Measurements from ENCODE around the gene ZNF883. TPM values are rescaled to one million over a fixed set of nuclear protein-coding genes. Genes with fewer than 3 reads are reported as not detected.

Gene ZNF883
- total RNA-seq, 1 donor from 2014 or later: not detected

DNA sequence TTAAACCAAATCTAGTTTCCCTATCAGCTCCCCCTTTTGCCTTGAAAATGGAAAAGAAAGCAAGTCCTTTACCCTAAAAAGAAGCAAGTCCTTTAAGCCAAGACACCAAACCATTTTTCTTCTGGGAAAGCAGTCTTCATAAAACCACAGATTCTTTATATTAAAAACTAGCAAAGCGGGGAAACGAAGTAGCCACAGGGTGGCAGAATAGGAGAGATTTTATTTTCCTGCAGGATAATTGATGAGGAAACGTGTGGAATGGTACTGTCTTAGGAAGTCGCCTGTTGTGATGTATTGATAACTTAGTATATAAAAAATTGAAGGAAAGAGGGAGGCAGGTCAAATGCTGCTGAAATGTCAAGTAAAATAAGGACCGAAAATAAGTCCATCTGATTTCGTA, 41.1 kb downstream of the ZNF883 start:
- Mint-ChIP-seq H3K9me3 (peaks cover 12% of the 10 kb centered on the region), H3K27me3 (no peaks in the 10 kb centered on the region), H3K36me3 (ENCODE audit: low read depth) (no peaks in the 10 kb centered on the region), H3K4me3 (no peak overlapping the region), H3K27ac (no peak overlapping the region), H3K4me1 (no peaks in the 10 kb centered on the region)
- intact Hi-C loops (cut with micrococcal nuclease): no loop called here
- no peak for DNase-seq

DNA sequence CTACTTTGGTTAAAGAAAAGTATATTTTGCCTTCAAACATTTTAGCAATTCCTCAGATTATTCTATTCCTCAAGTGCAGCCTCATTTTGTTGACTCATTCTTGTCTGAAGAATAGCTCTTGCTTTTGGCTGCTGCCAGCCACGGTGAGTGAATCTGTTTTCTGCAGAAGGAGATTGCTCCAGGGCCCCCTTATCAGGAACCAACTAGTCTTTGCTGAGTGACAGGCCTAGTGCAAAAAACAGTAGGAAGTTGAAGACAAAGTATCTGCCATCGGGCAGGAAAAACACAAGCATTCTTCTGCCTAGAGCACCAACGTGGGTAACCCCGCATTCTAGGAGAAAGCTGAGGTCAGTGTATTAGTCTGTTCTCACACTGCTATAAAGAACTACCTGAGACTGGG, 42.3 kb downstream of the ZNF883 start:
- no peaks in the 10 kb centered on the region for H3K27me3 Mint-ChIP-seq
- H3K4me1 Mint-ChIP-seq: no peaks in the 10 kb centered on the region
- peaks cover 12% of the 10 kb centered on the region for H3K9me3 Mint-ChIP-seq
- H3K4me3 Mint-ChIP-seq: no peak overlapping the region
- no peak for DNase-seq
- H3K27ac Mint-ChIP-seq: no peak overlapping the region
- intact Hi-C loops (cut with micrococcal nuclease): no loop called here
- H3K36me3 Mint-ChIP-seq (ENCODE audit: low read depth): no peaks in the 10 kb centered on the region

DNA sequence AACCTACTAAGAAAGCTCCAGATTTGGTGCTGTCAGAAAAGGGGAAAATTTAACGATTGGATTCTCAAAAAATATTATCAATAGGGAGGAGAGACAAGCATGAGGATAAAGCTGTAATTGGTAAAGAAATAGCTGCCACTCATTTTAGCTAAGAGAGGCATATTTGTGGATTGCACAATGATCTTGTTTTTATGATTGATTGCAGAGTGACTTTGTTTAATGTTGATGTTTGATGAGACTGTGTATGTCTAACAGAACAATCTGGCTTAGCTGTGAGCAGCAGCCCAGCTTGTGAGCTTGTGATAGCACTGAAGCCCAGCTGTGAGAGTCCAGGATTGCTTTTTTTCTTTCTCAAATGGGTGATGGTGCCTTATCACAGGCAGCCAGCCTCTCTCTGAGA, 56.4 kb downstream of the ZNF883 start:
- intact Hi-C loops (cut with micrococcal nuclease): no loop called here
- H3K27me3 Mint-ChIP-seq: peaks cover 2% of the 10 kb centered on the region
- no peak overlapping the region for H3K27ac Mint-ChIP-seq
- H3K4me3 Mint-ChIP-seq: no peak overlapping the region
- H3K9me3 Mint-ChIP-seq: peaks cover 4% of the 10 kb centered on the region
- H3K4me1 Mint-ChIP-seq: no peaks in the 10 kb centered on the region
- DNase-seq: no peak
- no peaks in the 10 kb centered on the region for H3K36me3 Mint-ChIP-seq (ENCODE audit: low read depth)

DNA sequence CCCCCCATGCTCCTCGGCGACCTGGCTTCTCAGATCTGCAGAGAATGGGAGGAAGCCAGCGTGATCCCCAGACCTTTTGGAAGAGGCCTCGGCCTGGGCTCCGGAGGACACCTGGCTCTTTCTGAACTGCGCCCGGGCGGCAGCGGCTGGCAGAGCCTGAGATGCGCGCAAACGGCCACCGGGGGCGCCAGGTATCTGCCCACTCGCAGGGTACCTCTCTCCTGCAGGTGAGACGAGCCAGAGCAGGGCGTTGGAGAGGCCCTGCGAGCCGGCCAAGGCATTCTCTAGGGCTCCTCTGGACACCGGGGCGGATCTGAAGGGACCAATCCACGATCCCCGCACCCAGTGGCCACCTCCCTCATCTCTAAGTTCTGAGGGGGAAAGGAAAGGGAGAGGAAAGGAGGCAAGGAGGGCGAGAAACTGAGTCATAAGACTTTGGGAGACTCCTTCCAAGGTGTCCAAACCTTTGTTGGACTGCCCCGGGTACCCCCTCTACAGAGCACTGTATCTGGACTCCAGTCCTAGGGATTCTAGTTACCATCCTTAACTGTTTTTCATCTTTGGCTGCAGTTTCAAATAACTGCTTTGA, 66.3 kb downstream of the ZNF883 start:
- intact Hi-C loops (cut with micrococcal nuclease): no loop called here
- no peak for DNase-seq

DNA sequence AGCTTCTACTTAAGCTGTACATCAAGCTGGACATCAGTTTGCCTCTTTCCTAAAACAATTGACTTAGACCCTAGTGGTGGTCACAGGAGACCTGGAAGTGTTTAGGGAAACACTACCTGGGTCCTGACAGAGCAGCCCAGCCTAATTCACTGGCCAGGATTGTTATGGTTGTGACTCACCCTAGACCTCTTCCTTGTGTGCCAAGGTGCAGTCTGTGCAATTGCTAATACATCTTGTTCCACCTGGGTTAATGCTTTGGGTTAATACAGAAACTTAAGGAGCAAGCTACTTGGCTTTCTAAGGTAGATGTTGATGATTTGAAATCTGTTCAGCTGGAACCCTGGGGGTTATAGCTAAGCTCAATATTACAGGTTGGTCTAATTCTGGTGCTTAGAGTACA, 72.6 kb downstream of the ZNF883 start:
- Mint-ChIP-seq H3K4me3 (no peak overlapping the region), H3K27ac (no peak overlapping the region), H3K36me3 (ENCODE audit: low read depth) (no peaks in the 10 kb centered on the region), H3K4me1 (no peaks in the 10 kb centered on the region), H3K27me3 (no peaks in the 10 kb centered on the region), H3K9me3 (peaks cover under 1% of the 10 kb centered on the region)
- intact Hi-C loops (cut with micrococcal nuclease): no loop called here
- no peak for DNase-seq

More for the DNA sequence above, 66.3 kb downstream of the ZNF883 start:
- no peaks in the 10 kb centered on the region for H3K36me3 Mint-ChIP-seq (ENCODE audit: low read depth)
- no peak overlapping the region for H3K4me3 Mint-ChIP-seq
- H3K27ac Mint-ChIP-seq: no peak overlapping the region
- peaks cover 14% of the 10 kb centered on the region for H3K9me3 Mint-ChIP-seq
- no peaks in the 10 kb centered on the region for H3K4me1 Mint-ChIP-seq
- no peaks in the 10 kb centered on the region for H3K27me3 Mint-ChIP-seq

DNA sequence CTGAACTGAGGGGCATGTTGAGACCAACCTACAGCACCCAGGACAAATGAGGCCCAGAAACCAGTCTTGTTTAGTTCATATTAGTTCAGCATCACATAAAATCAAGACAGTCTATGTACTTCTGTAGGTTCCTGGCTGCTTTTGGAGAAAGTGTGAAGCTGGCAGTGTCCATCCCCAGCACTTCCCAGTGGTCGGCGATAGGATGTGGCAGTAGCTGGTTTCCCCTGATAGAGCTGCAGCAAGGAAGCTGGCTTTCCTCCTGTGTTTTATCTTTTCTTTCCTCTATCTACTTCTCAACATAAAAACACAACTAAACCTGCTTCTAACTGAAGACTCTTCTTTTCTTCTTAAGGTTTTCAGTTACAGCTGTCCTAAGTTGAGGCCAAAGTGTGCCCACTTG, 78.3 kb downstream of the ZNF883 start:
- no peak for DNase-seq
- no peaks in the 10 kb centered on the region for H3K9me3 Mint-ChIP-seq
- intact Hi-C loops (cut with micrococcal nuclease): no loop called here
- no peak overlapping the region for H3K27ac Mint-ChIP-seq
- no peak overlapping the region for H3K4me3 Mint-ChIP-seq
- no peaks in the 10 kb centered on the region for H3K4me1 Mint-ChIP-seq
- no peaks in the 10 kb centered on the region for H3K27me3 Mint-ChIP-seq
- no peaks in the 10 kb centered on the region for H3K36me3 Mint-ChIP-seq (ENCODE audit: low read depth)

DNA sequence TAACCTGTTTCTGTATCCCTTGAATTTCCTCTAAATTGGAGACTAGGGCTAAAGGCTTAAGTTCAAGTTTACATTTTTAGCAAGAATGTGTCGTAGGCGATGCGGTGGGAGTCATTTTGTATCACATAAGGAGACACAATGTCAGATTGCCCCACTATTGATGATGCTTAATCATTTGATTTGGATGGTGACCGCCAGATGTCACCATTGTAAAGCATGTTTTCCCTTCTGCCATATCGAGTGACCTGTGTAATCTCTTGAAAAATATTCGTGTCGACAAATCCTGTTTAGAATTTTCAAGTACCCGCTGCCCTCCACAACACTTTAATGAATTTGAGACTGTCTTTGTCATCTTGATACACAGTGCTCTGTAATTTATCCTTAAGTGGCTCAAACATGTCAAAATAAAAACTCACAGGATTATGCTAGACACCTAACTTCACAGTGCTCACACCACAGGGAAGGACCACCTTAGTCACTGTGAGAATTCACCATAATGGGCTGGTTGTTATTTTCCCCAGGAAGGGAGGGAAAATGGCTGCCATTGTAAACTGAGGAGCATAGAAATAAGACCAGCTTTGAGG, 86.8 kb downstream of the ZNF883 start:
- H3K36me3 Mint-ChIP-seq (ENCODE audit: low read depth): no peaks in the 10 kb centered on the region
- no peaks in the 10 kb centered on the region for H3K9me3 Mint-ChIP-seq
- H3K27me3 Mint-ChIP-seq: peaks cover 22% of the 10 kb centered on the region
- H3K27ac Mint-ChIP-seq: no peak overlapping the region
- intact Hi-C loops (cut with micrococcal nuclease): no loop called here
- DNase-seq: no peak
- H3K4me3 Mint-ChIP-seq: no peak overlapping the region
- peaks cover 3% of the 10 kb centered on the region for H3K4me1 Mint-ChIP-seq

DNA sequence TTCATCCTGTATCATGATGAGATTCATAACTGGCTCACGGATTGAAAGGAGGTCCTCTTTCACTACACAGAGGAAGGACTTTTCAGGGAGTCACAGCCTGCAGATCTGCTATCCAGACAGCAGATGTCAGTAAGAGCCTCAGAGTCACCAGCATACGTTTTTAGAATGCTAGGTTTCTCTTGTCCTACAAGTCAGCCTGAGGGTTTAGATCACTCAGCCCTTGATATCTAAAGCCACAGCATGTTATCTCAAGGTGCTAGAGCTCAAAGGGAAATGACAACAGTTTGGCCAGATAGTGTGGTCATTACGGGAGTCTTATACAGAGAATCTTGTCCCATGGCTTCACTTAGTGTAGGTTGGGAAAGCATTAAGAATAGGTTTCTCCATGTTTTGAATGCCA, 90.4 kb downstream of the ZNF883 start:
- Mint-ChIP-seq H3K36me3 (ENCODE audit: low read depth) (no peaks in the 10 kb centered on the region), H3K27ac (no peak overlapping the region), H3K27me3 (peaks cover 31% of the 10 kb centered on the region), H3K4me1 (peaks cover 3% of the 10 kb centered on the region), H3K4me3 (no peak overlapping the region), H3K9me3 (no peaks in the 10 kb centered on the region)
- intact Hi-C loops (cut with micrococcal nuclease): loop anchor here (5.0 kb wide), 1 partner anchor 191 kb away; no protein-coding TSS in a partner anchor
- no peak for DNase-seq

DNA sequence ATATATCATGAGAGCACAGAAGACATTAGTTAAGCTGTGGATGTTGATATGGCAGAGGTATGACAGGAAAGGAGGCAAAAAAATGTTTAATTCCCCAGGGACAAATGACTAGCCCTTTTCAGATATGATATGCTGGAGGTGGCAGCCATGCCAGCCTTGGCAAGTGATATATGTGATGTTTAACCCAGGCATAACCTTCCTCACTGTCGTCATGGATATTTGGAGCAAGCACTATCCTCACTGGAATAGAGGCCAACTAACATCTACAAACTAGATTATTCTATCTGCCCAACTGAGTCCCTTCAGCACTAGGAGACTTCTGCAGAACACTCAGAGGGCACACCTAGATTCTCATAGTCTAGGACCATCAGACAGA, 94.0 kb downstream of the ZNF883 start:
- H3K27ac Mint-ChIP-seq: no peak overlapping the region
- peaks cover 24% of the 10 kb centered on the region for H3K27me3 Mint-ChIP-seq
- H3K4me3 Mint-ChIP-seq: no peak overlapping the region
- intact Hi-C loops (cut with micrococcal nuclease): no loop called here
- H3K4me1 Mint-ChIP-seq: peaks cover 3% of the 10 kb centered on the region
- DNase-seq: no peak
- H3K36me3 Mint-ChIP-seq (ENCODE audit: low read depth): no peaks in the 10 kb centered on the region
- H3K9me3 Mint-ChIP-seq: no peaks in the 10 kb centered on the region

DNA sequence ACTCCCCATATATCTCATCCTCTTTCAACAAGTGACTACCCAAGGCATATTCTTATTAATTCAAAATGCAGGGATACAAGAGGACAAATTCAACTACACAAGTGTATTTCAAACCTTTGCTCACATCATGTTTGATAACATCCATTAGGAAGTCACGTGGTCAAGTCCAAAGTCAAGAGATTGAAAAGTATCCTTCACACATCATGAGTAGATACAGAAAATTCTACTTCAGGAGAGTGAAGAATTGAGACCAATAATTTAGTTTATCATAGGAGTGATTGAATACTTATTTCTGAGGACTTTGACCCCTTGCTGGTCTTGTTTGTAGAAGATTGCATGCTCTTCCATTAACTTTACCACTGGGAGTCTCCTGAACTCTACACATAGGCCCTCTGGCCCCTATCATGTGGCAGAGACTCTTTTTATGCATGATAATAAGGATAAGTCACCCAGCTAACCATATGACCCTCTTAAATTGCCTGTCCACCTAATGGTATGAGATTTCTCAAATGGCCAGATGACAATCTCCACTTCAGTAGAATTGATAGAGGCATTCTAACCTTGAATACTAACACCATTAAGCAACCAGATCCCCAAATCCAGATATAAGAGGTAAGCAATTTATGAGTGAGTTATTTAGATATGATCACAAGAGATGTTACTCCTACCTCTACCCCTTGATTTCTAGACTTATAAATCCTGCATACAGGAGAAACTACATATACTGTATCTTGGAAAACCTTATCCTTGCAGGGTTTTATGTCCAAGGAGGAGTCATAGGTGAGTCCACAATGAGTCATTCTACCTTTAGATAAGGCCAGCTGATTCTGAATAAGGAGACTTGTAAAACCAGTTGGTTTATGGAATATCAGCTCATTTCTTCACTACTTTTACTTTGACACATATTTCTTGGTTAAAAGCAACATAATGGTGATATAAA, 94.7 kb downstream of the ZNF883 start:
- intact Hi-C loops (cut with micrococcal nuclease): no loop called here
- no peak overlapping the region for H3K4me3 Mint-ChIP-seq
- no peaks in the 10 kb centered on the region for H3K9me3 Mint-ChIP-seq
- no peak for DNase-seq
- no peak overlapping the region for H3K27ac Mint-ChIP-seq
- peaks cover 22% of the 10 kb centered on the region for H3K27me3 Mint-ChIP-seq
- H3K36me3 Mint-ChIP-seq (ENCODE audit: low read depth): no peaks in the 10 kb centered on the region
- H3K4me1 Mint-ChIP-seq: peaks cover 3% of the 10 kb centered on the region

DNA sequence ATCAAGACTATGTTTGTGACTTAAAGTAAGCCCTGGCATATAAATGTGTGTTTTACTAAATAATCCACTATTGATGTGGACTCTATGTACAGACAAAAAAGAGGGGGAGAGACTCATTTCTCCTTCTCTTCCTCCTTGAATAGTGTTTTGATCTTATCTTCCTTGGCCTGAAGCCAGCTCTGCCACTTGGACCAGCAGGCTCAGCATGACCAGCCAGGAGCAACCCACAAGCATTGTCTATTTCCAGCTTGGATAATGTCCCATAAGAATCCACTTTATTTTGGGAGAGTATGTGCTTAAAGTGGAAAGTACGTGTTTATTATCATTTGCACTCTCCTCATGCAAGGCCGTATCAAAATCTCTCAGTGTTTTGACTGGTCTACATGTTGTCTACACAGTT, 97.5 kb downstream of the ZNF883 start:
- Mint-ChIP-seq H3K4me3 (no peak overlapping the region), H3K4me1 (no peaks in the 10 kb centered on the region), H3K27ac (no peak overlapping the region), H3K27me3 (peaks cover 14% of the 10 kb centered on the region), H3K9me3 (no peaks in the 10 kb centered on the region), H3K36me3 (ENCODE audit: low read depth) (no peaks in the 10 kb centered on the region)
- intact Hi-C loops (cut with micrococcal nuclease): no loop called here
- DNase-seq: no peak

DNA sequence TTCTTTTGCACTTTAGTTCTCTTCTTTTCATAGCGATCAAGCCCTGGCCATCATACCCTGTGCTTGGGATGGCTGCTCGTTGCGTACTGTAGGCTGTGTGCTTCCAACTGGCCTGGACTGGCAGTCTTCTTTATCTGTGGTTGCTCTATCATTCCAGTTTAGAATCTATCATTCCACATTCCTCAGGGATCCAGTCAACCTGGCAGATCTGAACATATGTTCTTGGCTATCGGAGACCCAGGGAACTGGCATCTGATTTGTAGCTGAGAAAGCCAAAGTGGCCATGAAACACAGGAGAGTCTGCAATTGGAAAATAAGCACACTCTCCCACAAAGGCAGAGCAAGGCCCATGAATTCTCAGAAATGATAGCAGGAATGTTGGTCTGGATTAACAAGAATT, 98.7 kb downstream of the ZNF883 start:
- Mint-ChIP-seq H3K36me3 (ENCODE audit: low read depth) (no peaks in the 10 kb centered on the region), H3K9me3 (no peaks in the 10 kb centered on the region), H3K4me1 (no peaks in the 10 kb centered on the region), H3K27ac (no peak overlapping the region), H3K27me3 (peaks cover 7% of the 10 kb centered on the region), H3K4me3 (no peak overlapping the region)
- DNase-seq: no peak
- intact Hi-C loops (cut with micrococcal nuclease): no loop called here

DNA sequence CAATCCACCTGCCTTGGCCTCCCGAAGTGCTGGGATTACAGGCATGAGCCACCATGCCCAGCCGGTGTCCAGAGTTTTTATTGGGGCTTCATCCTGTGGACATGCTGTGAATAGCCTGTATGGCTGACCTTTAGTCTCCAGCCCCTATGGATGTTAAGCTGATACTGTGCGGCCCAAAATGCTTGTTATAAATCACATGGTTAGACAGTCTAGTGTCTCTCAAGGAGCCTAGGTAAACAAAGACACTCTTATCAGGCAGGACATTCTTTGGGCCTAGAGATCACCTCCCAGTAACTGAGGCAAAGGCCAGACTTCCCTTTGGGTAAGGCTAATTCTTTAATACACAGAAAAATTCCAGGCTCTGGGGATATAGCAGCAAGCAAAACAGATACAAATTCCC, 99.4 kb downstream of the ZNF883 start:
- no peaks in the 10 kb centered on the region for H3K36me3 Mint-ChIP-seq (ENCODE audit: low read depth)
- no peak for DNase-seq
- no peak overlapping the region for H3K4me3 Mint-ChIP-seq
- intact Hi-C loops (cut with micrococcal nuclease): no loop called here
- H3K4me1 Mint-ChIP-seq: no peaks in the 10 kb centered on the region
- H3K27me3 Mint-ChIP-seq: peaks cover 7% of the 10 kb centered on the region
- no peak overlapping the region for H3K27ac Mint-ChIP-seq
- no peaks in the 10 kb centered on the region for H3K9me3 Mint-ChIP-seq

DNA sequence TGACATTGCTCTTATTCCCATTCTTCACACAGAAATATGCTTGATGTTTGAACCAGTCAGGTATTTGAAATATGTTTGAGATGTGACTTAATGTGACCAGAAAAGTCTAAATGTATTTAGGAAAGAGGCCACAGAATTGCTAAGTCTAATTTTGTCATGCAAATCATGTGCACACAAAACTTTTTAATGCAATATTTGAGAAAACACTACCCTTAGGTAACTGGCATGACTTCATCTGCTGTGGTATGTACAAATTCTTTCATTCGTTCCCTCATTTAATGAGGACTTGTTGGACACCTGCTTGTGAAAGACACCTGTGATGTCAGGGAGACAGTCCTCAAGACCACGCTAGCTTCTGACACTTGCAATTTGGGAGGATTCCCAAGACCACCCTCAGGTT, 100.3 kb downstream of the ZNF883 start:
- H3K4me3 Mint-ChIP-seq: no peak overlapping the region
- intact Hi-C loops (cut with micrococcal nuclease): no loop called here
- H3K36me3 Mint-ChIP-seq (ENCODE audit: low read depth): no peaks in the 10 kb centered on the region
- peaks cover 7% of the 10 kb centered on the region for H3K27me3 Mint-ChIP-seq
- no peak overlapping the region for H3K27ac Mint-ChIP-seq
- DNase-seq: no peak
- H3K4me1 Mint-ChIP-seq: no peaks in the 10 kb centered on the region
- no peaks in the 10 kb centered on the region for H3K9me3 Mint-ChIP-seq
